Astrocyte (in vitro differentiated cells and primary cell): Measurements from ENCODE around the gene IFITM10.
A peak's percentile ranks its signal among the peaks of the same experiment; 100 is the strongest.

Experiments used
- EZH2 ChIP-seq: IDR thresholded peaks from 2 replicates; pipeline ENCODE4 v1.6.1; 2012; ENCODE audit warnings: mild to moderate bottlenecking, low read length, inconsistent platforms; ENCODE audit not compliant: insufficient read depth
- TF ChIP-seq, protein P1 (sequence below): IDR thresholded peaks from 2 replicates; pipeline ENCODE4 v1.5.1; 2011; ENCODE audit warnings: low read depth, mild to moderate bottlenecking, inconsistent platforms, low read length, moderate library complexity; ENCODE audit not compliant: insufficient read depth

GRCh38 chr11:1693327-1694063 lies 56.9 kb downstream of the IFITM10 start:
- no peak for TF ChIP-seq EZH2
- TF ChIP-seq, protein P1, sequence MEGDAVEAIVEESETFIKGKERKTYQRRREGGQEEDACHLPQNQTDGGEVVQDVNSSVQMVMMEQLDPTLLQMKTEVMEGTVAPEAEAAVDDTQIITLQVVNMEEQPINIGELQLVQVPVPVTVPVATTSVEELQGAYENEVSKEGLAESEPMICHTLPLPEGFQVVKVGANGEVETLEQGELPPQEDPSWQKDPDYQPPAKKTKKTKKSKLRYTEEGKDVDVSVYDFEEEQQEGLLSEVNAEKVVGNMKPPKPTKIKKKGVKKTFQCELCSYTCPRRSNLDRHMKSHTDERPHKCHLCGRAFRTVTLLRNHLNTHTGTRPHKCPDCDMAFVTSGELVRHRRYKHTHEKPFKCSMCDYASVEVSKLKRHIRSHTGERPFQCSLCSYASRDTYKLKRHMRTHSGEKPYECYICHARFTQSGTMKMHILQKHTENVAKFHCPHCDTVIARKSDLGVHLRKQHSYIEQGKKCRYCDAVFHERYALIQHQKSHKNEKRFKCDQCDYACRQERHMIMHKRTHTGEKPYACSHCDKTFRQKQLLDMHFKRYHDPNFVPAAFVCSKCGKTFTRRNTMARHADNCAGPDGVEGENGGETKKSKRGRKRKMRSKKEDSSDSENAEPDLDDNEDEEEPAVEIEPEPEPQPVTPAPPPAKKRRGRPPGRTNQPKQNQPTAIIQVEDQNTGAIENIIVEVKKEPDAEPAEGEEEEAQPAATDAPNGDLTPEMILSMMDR = peak; percentile 83
